CD4-positive, alpha-beta T cell treated with Interleukin-12 subunit alpha and Interleukin-12 subunit beta, for 1 hour (primary cell): ENCODE results near the gene RFNG.
A peak's percentile ranks its signal among the peaks of the same experiment; 100 is the strongest.

Source experiments
- DNase-seq: peaks from one replicate; pipeline ENCODE4 v3.0.0-alpha.2; 2020

RFNG gene

DNA sequence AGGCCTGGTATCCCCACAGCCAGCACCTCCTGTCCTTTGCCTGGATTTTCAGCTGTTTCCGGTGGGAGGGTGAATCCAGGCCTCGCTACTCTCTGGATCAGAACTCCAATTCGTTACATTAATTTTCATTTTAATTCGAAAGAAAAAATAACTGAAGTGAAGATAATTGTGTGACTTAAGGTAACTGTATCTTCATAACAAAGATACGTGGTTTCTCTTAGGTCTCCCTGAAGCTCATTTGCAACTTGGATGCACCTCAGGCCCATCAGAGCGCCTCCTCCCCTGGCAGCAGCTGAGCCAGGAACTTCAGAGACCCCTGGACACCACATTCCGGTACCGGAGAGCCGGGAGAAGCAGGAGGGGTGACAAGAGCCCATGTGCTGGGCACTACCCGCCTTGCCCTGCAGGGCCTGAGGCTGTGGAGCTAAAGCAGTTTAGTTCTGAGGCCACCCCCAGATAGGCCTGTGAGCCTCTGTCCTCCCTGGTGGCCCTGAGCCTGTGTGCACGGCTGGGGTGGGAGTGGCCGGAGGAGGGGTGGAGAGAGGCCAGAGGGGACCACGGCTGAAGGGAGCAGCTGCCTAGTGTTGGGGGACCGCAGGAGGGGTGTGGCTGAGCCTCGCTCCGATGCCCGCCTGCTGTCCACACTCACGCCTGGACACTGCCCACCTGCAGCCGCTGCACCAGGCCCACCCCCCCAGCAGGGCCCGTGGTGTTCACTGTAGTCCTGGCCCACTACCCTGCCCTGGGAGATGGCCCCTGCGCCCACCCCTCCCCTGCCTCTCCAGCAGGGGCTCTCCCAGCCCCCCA lies 25.4 kb upstream of the RFNG start:
- DNase-seq = no peak

DNA sequence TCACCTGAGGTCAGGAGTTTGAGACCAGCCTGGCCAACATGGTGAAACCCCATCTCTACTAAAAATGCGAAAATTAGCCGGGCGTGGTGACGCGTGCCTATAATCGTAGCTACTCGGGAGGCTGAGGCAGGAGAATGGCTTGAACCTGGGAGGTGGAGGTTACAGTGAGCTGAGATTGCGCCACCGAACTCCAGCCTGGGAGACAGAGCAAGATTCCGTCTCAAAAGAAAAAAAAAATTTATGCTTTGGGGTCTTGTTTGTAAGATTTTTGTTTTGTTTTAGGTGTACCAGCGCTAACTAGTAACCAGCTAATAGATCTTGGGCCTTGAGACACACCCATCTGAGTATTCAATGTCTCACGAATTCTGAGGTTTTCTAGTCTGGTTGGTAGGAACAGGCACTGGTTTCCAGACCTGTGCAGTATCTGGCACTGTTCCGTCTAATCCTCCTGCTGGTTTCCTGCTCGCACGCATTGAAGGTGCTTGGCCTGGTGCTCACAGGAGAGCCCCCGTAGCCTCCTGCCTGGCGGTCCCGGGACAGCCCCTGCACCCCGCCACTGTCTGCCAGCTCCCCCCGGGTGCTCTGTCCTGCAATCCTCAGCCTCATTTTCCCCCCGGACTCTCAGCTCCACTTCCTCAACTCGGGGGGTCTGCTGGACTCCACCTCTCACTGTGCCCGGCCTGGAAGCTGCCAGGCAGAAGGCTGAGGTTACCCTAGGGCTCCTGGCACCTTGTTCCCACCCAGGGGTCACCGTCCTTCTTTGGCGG lies 24.6 kb upstream of the RFNG start:
- no peak for DNase-seq

DNA sequence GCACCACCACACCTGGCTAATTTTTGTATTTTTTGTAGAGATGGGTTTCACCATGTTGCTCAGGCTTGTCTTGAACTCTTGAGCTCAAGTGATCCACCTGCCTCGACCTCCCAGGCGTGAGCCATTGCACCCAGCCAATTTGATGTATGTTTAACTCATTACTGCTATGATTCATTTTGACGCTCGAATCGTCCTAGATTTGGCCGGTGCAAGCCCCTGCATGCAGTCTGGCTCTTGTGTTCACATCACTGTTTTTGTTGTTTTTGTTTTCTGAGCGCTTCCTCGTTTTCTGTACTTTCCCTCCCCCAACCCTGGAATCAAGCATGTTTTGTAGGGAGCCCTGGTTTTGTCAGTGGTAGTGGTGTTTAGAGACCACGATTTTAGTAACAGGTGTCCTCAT lies 21.8 kb upstream of the RFNG start:
- DNase-seq = no peak

DNA sequence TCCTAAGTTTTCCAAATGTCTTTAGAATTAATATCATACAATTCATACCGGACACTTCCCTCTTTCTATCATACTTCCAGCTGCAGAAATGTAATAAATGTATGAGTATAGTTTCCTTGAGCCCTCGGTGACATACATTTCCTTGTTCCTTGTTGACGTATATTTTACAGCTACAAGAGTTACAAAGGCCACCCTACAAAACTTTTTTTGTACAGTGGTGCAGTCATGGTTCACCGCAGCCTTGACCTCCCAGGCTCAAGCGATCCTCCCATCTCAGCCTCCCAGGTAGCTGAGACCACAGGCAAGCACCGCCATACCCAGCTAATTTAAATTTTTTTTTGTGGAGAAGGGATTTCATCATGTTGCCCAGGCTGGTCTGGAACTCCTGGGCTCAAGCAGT lies 21.2 kb upstream of the RFNG start:
- DNase-seq = no peak

DNA sequence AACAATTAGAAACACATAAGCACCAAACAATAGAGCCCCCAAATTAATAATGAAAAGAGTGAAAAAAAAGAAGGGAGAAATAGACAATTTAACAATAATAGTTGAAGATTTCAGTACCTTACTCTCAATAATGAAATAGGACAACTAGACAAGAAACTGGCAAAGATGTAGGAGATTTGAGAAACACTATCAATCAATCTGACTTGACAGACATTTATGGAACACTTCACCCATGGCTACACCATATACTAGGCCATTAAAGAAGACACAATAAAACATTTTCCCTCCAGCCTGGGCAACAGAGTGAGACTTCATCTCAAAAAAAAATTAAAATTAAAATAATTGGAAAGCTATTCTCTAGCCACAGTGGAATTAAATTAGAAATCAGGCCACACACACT lies 19.0 kb upstream of the RFNG start:
- no peak for DNase-seq

DNA sequence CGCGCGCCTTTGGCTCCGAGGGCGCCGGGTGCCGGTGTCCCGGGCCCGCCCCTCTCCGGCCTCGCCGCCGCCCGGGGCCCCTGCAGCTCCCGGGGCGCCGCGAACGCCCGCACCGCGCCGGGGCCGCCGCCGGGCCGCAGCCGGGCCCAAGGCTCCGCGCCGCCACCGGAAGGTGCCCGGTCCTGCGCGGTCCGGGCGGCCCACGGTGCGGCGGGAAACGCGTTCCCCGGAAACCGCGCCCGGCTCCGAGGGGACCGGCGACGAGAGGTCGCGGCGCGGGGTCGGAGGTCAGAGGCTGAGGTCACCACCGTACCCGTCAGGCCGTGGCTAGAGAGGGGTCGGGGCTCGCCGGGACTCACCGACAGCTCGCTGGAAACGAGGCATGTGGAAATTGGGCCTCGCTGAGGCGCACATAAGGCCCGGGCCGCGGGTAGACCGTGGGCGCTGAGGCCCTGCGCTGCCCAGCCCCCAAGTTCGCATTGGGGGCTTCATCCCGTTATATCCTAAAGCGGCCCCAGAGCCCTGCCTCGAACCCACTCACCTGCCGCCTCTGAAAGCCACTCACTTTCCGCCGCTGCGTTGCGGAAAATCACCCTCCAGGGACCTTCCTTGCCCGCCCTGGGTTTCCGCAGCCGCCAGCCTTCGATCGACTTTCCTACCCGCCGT lies 14.2 kb upstream of the RFNG start, which contains the start of gene DUS1L:
TSS of gene DUS1L (minus strand) at position 167 of the 666 bp plus-strand sequence. CDS start 745 bp downstream, outside the sequence.
- DNase-seq = peak; percentile 80

DNA sequence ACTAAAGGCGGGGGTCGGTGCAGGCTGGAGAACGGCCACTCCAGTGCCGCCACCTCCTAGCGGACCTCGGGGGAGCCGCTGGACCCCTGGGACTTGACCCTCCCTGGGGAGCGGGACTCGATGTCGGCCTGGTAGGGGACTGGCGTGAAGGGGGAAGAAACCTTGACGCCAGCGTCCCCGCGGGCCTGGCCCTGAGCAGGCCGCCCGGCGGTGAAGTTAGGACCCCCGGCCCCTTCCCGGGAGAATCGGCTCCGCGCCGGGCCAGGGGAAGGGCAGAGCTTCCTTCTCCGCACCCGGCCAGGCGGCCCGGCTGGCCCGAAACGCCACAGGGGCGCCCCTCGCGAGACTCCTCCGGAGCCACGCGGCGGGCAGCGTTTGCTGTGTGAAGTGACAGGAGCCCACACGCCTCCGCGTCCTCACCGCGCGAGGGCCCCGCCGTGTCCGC lies 13.6 kb upstream of the RFNG start:
- no peak for DNase-seq

DNA sequence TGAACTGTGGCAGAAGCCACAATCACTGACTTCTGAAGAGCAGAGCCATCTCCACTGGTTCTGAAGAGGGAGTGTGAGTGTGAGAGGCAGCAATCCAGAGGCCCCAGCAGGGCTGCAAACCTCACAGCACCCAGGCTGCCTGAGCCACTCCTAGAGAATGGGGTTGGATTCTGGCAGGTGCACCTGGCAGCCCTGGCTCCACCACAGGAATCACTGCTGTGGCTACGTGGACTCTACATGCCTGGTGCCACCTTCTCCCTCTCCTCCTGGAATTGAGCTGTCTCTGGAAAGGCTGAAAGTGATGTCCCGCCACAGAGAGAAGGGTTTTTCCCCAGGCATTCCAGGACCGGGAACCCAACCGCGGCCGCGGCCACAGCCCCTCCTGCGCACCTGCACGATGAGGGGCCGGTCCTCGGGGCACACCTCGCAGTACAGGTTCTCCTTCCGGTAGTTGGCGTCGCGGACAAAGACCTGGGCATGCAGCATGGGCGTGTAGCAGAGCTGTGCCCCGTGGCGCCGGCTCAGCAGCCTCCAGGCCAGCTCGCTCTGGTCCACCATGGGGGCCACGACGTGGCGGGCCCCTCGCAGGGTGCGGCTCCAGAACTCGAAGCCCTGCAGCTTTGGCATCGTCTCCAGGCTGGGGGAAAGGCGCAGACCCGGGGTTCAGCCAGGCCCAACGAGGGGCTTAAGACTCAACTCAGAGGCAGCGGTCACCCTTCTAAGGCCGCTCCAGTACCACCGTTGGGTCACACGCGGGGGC lies 13.0 kb upstream of the RFNG start:
- DNase-seq = no peak

DNA sequence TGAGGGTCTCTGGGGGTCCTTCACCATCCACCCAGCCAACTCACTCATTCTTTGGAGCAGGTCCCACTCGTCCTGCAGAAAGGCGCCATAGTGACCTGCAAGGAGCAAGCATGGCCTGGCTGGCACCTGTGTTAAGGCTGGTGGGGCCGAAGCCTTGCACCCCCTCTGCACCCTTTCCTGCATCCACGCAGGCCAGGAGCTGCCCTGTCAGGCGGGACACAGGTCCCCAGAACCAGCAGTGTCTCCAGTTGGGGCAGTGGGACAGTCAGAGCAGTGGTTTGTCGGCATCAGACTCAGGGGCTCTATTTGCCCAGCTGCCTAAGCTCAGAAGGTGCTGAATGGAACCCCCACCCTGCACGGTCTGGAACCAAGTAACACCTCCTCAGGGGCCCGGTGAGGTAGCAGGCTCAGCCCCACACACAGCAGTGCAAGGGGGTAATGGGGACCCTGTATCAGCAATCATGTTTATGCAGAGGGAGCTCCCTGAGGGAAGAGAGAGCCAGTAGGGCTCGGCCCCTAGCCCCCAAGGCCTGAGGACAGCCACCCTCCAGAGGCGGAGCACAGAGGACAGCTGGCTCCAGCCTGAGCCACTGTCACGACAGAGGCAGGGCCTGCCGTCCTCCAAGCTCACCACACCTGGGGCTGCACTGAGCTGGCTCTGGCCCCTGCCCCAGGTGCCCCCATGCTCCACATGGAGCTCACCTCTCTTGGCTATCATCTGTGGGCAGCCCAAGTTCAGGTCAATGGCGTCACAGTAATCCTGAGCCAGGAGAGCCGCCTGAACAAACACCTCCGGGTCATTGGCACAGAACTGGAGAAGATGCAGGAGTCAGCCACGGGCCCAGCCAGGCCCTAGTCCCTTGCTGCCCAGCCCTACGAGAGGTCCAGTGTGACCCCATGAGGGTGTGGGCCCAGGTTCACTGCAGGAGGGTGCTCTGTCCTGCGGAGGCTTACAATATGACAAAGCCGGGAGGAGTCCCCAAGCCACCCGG lies 12.1 kb upstream of the RFNG start:
- DNase-seq = no peak

DNA sequence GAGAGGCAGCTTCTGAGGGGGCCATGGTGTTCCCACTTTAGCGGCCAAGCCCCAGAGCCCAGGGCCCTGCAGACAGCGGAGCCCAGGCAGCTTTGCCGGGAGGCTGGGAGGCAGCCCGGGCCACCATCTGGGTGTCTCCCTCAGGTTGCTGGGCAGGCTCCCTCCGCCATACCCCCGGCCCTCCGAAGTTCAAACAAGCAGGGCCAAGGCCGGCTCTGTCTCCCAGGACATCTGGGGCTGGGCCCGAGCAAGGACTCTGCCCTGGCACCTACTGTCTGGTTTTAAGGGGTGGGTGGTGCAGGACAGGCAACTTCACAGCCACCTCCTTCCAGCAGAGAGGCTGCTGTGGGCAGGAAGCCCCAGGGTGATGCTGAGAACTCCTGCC lies 11.4 kb upstream of the RFNG start:
- no peak for DNase-seq

DNA sequence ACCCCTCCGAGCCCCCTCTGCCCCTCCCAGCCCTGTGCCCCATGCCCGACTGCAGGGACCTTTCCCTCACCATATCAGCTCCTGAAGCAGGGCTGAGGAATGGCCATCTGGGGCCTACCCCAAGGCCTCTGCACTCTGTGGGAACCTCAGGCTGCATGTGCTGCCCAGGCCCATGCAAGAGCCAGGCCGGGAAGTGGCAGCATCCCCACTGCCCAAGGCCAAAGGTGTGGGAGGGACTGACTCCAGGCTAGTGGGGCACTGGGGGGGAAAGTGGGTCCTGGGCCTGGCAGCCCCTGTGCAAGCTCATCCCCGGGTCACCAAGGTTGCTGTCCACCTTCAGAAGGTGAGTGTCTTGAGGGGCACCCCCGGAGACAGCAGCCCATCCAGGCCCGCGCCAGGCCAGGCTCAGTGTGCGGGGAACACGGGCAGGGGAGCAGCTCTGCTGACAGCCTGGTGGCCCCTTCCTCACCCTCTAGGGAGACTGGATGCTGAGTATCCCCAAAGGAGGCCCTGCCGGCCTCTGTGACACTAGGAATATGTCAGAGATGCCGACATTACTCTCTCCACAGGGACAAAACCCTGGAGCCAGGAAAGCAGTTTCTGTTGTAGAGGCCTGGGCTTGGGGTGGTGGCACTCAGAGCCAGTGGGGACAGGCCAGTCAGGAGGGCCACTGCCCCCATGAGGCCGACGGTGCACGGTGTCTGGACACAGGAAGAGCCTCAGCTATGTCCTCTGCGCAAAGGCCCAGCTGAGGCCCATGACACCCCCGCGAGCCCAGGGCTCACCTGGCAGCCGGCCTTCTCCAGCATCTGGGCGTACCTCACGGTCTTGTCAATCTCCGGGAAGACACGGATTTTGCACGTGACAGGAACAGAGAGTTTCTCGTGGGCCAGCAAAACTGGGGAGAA lies 10.7 kb upstream of the RFNG start:
- DNase-seq = no peak

DNA sequence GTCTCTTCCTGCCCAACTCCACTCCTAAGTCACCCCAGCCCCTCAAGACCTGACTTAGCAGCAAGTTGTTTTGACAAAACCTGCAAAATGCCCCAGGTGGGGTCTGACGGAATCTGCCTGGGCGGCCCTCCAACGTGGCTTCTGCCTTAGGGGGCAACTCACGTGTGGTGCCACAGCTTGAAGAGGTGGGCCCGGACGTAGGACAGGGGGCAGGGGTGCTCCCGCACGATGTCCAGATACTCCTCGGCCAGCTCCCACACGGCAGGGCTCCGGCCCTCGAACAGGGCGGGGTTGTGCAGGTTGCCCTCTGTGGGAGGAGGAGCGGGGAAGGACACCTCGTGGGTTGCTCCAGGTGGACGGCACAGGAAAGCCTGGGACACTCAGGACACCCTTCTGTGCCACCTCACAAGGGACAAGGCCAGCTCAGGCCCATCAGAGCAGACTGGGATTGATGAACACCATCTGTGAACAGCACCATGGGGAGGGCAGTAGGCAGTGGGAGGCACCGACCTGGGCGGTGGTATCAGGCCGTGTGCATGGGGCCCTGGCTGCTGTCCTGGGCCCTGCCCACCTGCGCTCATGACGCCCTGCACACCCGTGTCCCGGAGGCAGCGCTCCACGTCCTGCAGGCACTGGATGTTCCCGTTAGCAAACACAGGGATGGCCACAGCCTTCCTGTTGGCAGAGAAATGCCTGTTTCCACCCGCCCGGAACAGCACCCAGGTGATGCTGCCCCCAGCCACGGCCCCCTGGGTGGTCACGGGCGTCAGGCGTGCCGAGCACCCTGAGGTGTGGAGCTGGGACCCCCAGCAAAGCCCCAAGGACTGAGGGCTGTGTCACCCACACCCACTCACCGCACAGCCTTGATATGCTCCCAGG lies 9.7 kb upstream of the RFNG start:
- DNase-seq = no peak

DNA sequence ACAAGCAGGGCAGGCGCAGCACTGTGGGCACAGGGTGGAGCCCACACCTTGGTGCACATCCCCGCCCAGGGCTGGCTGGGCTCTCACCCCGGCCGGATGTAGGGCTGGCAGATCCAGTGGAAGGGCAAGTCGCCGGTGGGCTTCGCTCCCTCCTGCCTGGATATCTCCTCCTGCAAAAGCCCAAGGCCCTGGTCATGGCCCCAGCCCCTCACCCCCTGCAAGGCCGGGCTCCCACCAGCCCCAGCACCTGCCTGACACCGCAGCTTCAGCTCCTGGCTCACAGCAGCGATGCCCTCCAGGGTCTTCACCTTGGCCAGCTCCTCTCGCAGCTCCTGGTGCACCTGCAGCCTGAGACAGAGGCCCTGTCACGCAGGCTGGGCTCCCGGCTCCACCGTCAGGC lies 9.0 kb upstream of the RFNG start:
- no peak for DNase-seq

DNA sequence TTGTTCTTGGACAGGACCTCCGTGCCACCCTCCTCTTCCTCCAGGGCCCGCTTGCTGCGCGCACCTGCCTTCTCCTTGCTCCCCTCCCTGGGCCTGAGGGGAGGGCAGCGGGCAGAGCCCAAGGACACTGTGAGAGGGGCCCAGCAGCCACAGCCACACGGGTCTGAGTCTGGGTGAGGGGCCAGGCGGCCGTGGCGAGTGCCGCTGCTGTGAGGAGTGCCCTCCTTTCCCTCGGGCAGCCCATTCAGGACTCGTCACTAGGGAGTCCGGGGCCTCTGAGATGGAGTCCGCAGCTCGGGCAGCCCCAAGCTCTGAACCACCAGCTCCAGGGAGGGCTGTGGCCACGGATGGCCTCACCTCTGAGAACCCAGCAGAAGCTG lies 8.4 kb upstream of the RFNG start:
- DNase-seq = no peak

DNA sequence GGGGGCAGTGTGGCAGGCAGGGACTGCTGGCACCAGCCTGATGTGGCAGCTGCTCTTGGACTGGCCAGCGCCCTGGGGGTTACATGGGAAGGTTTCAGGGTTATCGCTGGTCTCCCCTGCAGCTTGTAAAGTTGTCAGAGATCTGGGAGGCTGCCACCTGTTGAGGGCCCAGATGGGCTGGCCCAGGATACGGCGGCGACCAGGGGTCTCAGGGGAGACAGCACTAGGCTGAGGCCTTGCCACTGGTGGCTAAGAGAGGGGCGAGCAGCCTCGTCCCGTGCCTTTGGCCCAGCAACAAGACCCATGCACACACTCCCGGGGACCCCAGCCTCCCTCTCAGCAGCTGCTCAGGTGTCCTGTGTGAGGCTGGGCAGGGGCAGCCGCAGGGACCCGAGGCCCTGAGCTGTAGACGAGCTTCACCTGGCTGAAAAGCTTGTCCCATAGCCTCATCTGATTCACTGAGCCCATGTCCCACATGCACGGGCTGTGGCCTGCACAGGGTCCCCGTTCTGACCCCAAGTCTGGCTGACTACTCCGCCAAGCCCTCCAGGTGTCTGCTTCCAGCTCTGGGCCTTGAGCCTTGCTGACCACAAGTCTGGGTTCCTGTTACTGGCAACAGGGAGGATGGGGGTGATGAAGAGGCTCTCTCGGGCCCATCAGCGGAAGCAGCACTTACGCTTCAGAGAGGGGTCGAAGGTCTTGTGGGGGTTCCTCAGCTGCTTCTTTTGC lies 7.8 kb upstream of the RFNG start:
- no peak for DNase-seq

DNA sequence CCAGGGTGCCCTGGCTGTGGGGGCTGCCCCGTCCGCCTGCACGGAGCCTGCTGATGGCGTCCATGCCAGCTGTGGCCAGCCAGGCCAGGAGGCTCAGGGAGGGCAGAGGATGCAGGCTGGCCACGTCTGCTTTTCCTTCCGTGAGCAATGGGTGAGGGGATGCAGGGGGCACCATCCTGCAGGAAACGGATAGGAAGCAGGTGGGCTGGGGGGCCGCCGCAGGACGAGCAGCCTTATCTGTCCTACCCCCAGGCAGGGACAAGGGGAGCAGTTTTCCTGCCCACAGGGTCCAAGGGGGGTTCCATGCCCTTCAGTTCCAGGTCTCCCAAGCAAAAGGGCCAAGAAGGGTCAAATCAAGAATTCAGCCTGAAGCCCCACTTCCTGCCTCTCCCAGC lies 7.2 kb upstream of the RFNG start:
- DNase-seq = no peak

DNA sequence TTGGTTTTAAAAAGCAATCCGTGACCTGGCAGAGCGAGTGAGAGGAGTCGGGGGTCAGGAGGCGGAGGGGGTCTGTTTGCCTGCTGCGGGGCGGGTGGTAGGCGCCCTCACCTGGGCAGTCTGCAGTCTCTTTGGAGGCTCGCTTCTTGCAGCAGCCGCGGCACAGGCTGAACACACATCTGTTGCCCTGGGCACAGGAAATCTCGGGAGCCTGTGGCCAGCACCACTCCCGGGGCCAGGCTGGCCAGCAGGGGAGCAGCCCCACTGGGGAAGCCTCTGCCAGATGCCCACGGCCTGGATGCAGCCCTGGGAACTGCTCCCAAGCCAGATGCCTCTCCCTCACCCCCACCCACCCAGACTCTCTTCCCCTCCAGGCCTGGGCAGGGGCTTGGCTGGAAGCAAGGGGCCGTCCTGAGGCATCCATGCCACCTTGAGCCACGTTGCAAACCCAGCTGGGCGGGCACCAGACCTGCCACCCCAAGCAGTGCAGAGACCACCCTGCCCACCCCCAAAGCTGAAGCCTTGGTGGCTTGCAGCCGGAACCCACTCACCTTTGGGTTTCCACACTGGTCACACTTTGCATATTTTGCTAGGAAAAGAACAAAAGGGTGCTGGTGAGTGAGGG lies 6.7 kb upstream of the RFNG start:
- no peak for DNase-seq
